Astrocyte (in vitro differentiated cells and primary cell): ENCODE results near the gene LRCOL1. TPM values are rescaled to one million over a fixed set of nuclear protein-coding genes. Genes with fewer than 3 reads are reported as not detected.

Experiments used
- DNase-seq: peaks from one replicate; pipeline ENCODE4 v3.0.0-alpha.2; 2010; ENCODE audit warnings: low read depth
- FAIRE-seq: peaks from 2 replicates; lab custom pipeline; 2011; peaks lifted over from hg19 to GRCh38; lab: Jason Lieb, UNC
- H2AFZ ChIP-seq: 2 replicates; pipeline ENCODE4 v1.6.0; 2012; ENCODE audit warnings: low read depth, low read length, inconsistent platforms
- H3K27ac ChIP-seq: 2 replicates; pipeline ENCODE4 v1.5.1; 2011; ENCODE audit warnings: low read depth, low read length, inconsistent platforms
- H3K27me3 ChIP-seq: 2 replicates; pipeline ENCODE4 v1.6.0; 2011; ENCODE audit warnings: low read length, inconsistent platforms; ENCODE audit not compliant: insufficient read depth
- H3K36me3 ChIP-seq: 2 replicates; pipeline ENCODE4 v1.5.1; 2011; ENCODE audit warnings: low read length, inconsistent platforms; ENCODE audit not compliant: insufficient read depth
- H3K4me1 ChIP-seq: 2 replicates; pipeline ENCODE4 v1.5.1; 2011; ENCODE audit warnings: low read length, inconsistent platforms; ENCODE audit not compliant: insufficient read depth
- H3K4me2 ChIP-seq: 2 replicates; pipeline ENCODE4 v1.6.0; 2012; ENCODE audit warnings: low read length, inconsistent platforms
- H3K4me3 ChIP-seq: 2 replicates; pipeline ENCODE4 v1.5.1; 2011; ENCODE audit warnings: low read depth, mild to moderate bottlenecking, low read length, inconsistent platforms; ENCODE audit not compliant: insufficient read depth
- H3K79me2 ChIP-seq: 2 replicates; pipeline ENCODE4 v1.6.0; 2012; ENCODE audit warnings: mild to moderate bottlenecking, low read length, inconsistent platforms; ENCODE audit not compliant: insufficient read depth
- H3K9ac ChIP-seq: 2 replicates; pipeline ENCODE4 v1.6.0; 2012; ENCODE audit warnings: mild to moderate bottlenecking, low read length, inconsistent platforms
- H3K9me3 ChIP-seq: 2 replicates; pipeline ENCODE4 v1.5.1; 2012; ENCODE audit warnings: low read depth, mild to moderate bottlenecking, low read length, inconsistent platforms; ENCODE audit not compliant: insufficient read depth
- H4K20me1 ChIP-seq: 2 replicates; pipeline ENCODE4 v1.6.0; 2012; ENCODE audit warnings: low read length, inconsistent platforms; ENCODE audit not compliant: insufficient read depth
- H3K27ac Mint-ChIP-seq: one replicate; pipeline ENCODE4 v1.8.0; 2021; ENCODE audit warnings: mild to moderate bottlenecking, mixed read lengths; ENCODE audit not compliant: unreplicated experiment
- H3K27me3 Mint-ChIP-seq: one replicate; pipeline ENCODE4 v1.8.0; 2021; ENCODE audit warnings: low read depth, mixed read lengths; ENCODE audit not compliant: unreplicated experiment
- H3K36me3 Mint-ChIP-seq: one replicate; pipeline ENCODE4 v1.8.0; 2021; ENCODE audit warnings: low read depth, mixed read lengths; ENCODE audit not compliant: unreplicated experiment
- H3K4me1 Mint-ChIP-seq: one replicate; pipeline ENCODE4 v1.8.0; 2021; ENCODE audit warnings: low read depth, mixed read lengths; ENCODE audit not compliant: unreplicated experiment
- H3K4me3 Mint-ChIP-seq: one replicate; pipeline ENCODE4 v1.8.0; 2021; ENCODE audit warnings: mild to moderate bottlenecking, moderate library complexity, mixed read lengths; ENCODE audit not compliant: unreplicated experiment
- H3K9me3 Mint-ChIP-seq: one replicate; pipeline ENCODE4 v1.8.0; 2021; ENCODE audit warnings: mild to moderate bottlenecking, mixed read lengths; ENCODE audit not compliant: unreplicated experiment
- EZH2 ChIP-seq: IDR thresholded peaks from 2 replicates; pipeline ENCODE4 v1.6.1; 2012; ENCODE audit warnings: mild to moderate bottlenecking, low read length, inconsistent platforms; ENCODE audit not compliant: insufficient read depth
- total RNA-seq: library from RNA; stranded (reverse); gene quantifications from 2 replicates; pipeline ENCODE4 v1.2.1, GENCODE V29; 2021
- TF ChIP-seq, protein P1 (sequence below): IDR thresholded peaks from 2 replicates; pipeline ENCODE4 v1.5.1; 2011; ENCODE audit warnings: low read depth, mild to moderate bottlenecking, inconsistent platforms, low read length, moderate library complexity; ENCODE audit not compliant: insufficient read depth

LRCOL1 gene
- total RNA-seq, 1 donor from 2014 or later, result not detected

DNA sequence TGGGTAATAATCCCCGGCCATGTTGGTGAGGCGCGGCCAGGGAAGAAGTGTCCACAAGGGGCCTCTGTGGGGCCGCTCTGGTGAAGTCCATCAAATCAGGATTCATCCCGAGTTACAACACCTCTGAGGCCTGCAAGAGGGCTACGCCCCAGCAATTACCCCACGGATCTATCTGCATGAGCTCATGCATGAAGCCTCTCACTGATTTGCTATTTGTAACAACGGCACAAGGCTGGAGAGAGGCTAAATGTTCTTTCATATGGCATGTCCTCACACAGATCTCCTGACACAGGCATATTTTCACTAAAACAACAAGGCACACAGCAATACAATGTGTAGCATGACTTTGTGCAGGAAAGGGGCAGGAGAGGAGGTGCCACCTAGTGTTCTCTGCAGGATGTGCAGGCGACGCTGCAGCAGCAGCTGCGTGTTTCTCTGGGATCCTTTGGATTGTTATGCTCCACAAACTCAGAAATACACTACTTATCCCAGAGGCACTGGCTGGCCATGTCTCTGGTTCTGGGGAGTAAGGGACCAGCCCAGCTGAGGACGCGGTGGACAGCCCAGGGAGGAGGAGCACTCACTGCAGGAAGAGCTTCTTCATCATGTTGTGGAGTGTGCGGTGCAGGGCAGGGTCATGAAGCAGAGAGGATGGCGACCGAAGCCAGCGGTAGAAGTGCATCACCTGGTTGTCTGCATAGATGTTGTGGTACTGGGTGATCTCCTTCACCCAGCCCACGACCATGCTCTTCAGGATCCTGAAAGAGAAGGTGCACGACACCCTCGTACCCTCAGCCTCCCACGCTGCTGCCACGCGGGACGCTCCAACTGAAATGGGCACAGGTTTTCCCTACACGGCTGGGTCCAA is 28.4 kb upstream of the LRCOL1 start:
- Histone ChIP-seq H2AFZ (no peak overlapping the region), H4K20me1 (peaks cover 4% of the 10 kb centered on the region), H3K4me2 (no peak overlapping the region), H3K27ac (no peak overlapping the region), H3K4me3 (no peak overlapping the region), H3K9me3 (no peaks in the 10 kb centered on the region), H3K27me3 (no peaks in the 10 kb centered on the region), H3K36me3 (peaks cover 6% of the 10 kb centered on the region), H3K9ac (no peak overlapping the region), H3K79me2 (no peaks in the 10 kb centered on the region), H3K4me1 (no peaks in the 10 kb centered on the region)
- H3K4me1 Mint-ChIP-seq, result peaks cover 3% of the 10 kb centered on the region
- no peaks in the 10 kb centered on the region for H3K9me3 Mint-ChIP-seq
- H3K27me3 Mint-ChIP-seq, result peaks cover 24% of the 10 kb centered on the region
- peak overlapping the region; percentile 12 for H3K27ac Mint-ChIP-seq
- DNase-seq, result peak; percentile 15
- H3K36me3 Mint-ChIP-seq, result peaks cover 25% of the 10 kb centered on the region
- TF ChIP-seq, protein P1, sequence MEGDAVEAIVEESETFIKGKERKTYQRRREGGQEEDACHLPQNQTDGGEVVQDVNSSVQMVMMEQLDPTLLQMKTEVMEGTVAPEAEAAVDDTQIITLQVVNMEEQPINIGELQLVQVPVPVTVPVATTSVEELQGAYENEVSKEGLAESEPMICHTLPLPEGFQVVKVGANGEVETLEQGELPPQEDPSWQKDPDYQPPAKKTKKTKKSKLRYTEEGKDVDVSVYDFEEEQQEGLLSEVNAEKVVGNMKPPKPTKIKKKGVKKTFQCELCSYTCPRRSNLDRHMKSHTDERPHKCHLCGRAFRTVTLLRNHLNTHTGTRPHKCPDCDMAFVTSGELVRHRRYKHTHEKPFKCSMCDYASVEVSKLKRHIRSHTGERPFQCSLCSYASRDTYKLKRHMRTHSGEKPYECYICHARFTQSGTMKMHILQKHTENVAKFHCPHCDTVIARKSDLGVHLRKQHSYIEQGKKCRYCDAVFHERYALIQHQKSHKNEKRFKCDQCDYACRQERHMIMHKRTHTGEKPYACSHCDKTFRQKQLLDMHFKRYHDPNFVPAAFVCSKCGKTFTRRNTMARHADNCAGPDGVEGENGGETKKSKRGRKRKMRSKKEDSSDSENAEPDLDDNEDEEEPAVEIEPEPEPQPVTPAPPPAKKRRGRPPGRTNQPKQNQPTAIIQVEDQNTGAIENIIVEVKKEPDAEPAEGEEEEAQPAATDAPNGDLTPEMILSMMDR, result peak; percentile 73
- TF ChIP-seq EZH2, result no peak
- H3K4me3 Mint-ChIP-seq, result no peak overlapping the region
- no peak for FAIRE-seq

DNA sequence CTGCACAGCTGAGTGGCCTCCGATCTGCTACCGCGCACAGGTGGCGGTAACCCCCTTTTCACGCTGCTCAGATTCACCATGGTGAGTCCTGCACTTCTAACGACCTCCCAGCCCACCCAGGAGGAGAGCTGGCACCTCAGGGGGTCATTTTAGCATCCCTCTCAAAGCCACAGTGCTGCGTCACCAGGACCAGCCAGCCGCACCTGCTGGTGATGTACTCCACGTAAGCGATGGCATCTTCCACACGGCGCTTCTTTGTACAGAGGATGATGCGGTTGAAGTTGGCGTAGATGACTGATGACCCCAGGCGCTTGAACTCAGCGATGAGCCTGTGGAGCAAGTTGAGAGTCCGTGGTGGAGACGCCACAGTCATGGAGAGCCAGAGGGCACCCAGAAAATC is 27.4 kb upstream of the LRCOL1 start:
- TF ChIP-seq, protein P1, result no peak
- no peak for TF ChIP-seq EZH2
- Histone ChIP-seq H3K9me3 (no peaks in the 10 kb centered on the region), H3K79me2 (no peaks in the 10 kb centered on the region), H3K27me3 (no peaks in the 10 kb centered on the region), H4K20me1 (peaks cover 4% of the 10 kb centered on the region), H3K4me1 (no peaks in the 10 kb centered on the region), H3K9ac (no peak overlapping the region), H3K4me3 (no peak overlapping the region), H3K27ac (no peak overlapping the region), H3K4me2 (no peak overlapping the region), H2AFZ (no peak overlapping the region), H3K36me3 (peaks cover 6% of the 10 kb centered on the region)
- no peak for DNase-seq
- Mint-ChIP-seq H3K27me3 (peaks cover 25% of the 10 kb centered on the region), H3K4me3 (no peak overlapping the region), H3K27ac (no peak overlapping the region), H3K4me1 (peaks cover 3% of the 10 kb centered on the region), H3K36me3 (peaks cover 26% of the 10 kb centered on the region), H3K9me3 (peaks cover 2% of the 10 kb centered on the region)
- no peak for FAIRE-seq
